Activated T-cell treated with anti-CD3 and anti-CD28 coated beads for 1 hour (primary cell): ENCODE measurements around the gene FSTL4.

Experiments used
- DNase-seq: peaks from one replicate; pipeline ENCODE4 v3.0.0-alpha.2; 2020; ENCODE audit warnings: low read depth

Gene FSTL4

DNA sequence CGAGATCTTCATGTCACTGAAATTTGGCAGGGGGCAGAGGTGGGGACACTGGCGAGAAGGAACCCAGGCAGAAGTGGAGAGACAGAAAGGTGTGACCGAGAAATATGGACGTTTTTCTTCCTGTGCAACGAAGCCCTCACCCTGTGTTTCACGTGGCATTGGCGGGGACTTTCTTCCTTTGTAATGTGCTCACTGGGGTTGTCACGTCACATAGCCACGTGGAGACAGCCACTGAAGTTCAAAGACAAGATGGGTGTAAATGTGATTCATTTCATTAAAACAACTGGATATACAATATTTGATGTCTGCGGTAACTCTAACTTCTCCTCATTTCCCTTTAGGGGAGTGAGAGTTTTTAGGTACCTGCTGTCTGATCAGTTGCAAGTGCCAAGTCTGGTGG, 225.7 kb downstream of the FSTL4 start:
- DNase-seq = no peak

DNA sequence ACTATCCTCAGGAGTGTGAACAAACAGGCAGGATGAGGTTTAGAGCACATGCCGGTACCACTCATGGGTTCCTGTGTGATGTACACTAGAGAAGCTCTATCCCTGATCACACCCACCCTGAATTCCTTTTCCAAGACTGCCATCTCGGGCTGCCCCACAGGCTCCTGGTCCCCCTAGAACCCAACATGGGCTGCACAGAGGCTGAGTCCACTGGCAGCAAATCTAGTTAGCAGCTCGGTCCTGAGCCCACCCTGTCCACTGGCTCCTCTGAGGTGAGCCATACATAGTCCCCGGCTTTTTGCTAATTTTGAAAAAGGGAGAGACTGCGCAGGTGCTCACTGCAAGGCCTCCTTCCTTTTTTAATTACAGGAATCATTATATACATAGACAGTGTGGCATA, 227.0 kb downstream of the FSTL4 start:
- DNase-seq = no peak

DNA sequence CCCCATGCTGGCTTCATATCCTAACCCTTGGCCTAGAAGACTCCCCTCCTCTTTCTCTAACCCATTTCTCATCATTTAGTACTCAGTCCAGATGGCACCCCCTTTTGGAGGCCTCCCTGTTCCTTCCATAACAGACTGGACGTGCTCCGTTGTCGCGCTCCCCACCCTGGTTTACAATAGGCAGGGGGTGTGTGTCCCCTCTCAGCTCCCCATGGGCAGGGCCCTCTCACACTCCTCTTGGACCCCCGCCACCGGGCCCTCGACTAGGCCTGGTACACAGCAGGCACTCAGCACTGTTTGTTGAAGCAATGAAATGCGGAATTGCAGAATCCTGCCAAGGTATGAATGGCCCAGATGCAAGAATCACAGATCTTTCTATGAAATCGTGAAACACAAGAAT, 227.4 kb downstream of the FSTL4 start:
- DNase-seq = no peak

DNA sequence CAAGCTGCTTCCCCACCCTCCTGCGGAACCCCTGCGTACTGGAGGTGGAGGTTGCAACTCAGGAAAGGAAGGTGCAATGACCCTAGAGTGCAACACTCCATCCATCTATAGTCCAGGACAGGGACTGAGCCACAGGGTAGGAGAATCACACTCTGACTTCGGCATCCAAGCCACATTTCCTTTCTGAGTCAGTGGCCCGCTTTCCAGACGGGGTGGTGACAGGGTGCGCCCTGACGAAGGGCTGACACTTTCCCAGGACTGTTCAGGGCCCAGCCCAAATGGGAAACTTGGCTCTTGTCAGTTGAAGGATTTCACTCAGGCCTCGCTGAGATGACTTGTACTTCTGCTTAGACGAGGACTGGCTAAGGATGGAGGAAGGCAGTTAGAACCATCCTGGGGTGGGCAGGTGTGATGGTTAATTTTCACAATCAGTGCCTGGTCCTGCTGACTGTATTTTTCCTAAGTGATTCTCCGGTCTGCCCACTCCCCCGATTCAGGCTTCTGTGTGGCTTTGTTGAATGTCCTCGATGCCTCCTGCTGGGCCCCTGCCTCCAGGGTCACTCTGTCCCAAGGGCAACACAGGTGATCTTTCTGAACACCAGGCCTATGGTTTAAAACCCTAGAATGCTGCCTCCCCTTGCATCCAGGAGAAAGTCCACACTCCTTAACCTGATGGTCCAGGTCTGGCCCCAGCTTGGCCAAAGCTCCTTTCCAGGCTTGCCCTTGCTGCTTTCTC, 228.1 kb downstream of the FSTL4 start:
- DNase-seq = no peak

DNA sequence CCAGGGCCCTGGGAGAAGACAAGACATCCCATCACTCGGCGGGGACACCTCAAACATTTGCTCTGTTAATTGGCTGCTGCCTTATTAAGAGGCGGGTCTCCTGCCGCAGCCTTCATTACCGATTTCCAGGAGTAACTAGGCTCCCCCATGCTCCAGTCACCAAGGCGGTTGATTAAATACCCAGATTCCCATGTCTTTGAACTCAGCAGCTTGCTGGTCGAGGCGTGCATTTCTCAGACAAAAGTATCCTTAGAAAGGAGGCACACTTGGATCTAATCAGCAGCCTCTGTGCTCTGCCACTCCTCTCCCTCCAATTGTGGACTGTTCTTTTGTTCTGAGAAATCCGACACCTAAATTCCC, 228.8 kb downstream of the FSTL4 start:
- no peak for DNase-seq

DNA sequence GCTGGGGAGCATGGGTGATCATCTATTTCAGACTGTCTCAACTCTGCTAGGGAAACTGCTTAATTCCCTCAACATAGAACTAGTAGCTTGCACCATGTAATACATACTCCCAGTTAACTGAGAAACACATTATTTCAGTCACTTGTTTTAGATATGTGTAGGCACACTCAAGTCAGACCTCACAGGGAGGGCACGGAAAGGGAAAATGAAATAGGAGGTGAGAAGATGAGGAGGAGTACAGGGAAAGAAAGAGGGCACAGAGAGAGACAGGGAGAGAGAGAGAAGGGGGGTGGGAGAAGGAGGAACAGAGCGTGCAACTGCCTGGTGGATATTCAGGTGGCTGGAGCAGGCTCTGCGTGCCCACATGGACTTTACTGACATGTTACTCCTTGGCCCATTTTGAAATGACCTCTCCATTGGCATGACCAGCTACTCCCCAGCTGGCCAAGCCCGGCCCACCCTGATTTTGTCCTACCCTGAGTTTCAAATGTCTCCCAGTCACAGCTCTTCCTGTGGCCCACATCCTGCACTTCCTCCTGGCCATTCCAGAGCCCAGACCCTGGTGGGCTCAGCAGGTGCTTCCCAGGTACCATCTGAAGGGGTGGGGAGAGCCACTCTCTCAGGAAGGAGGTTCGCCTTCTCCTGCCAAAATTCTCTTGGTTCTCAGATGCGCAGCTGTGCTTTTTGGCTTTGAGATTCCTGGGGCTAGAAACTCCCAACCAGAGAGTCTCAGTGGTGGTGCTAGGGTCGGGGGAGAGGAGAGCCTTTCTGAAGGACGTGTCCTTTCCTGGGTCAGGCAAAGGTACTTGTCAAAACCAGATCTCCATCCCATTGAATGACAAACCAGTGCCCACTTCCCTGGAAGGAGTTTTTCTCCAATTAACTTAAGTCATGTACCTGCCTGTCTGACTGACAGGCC, 229.4 kb downstream of the FSTL4 start:
- no peak for DNase-seq

DNA sequence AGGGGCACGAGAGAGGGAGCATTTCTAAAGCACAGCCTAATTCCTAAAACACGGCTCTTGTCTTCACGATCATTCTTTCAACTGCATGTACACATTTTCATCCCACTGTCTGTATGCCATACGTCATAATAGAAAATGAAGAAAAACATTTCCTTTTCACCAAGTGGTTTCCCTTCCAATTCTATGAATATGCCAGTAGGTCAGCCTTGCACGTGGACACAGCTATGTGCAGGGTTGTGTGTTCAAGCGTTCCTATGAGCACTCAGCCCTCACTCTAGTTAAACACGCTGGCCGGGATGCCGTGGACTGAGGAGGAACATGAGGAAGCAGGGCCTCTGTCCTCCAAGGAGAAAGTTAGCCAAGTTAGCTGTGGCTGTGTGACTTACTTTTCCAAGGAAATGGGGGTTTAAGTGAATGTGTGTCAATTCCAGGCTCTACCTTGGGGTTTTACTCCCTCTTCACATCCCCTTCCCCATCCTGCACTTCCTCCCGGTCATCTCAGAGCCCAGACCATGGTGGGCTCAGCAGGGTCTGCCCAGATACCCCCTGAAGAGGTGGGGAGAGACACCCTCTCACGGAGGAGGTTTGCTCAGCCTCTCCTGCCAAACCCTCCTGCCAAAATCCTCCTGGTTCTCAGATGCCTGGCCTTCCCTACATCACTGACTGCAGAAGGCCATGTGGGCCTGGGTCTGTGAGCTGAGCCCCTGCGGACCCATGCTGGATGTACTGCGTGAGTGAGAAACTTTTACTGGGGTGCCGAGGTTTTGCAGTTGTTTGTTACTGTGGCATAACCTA, 230.6 kb downstream of the FSTL4 start:
- DNase-seq = no peak

DNA sequence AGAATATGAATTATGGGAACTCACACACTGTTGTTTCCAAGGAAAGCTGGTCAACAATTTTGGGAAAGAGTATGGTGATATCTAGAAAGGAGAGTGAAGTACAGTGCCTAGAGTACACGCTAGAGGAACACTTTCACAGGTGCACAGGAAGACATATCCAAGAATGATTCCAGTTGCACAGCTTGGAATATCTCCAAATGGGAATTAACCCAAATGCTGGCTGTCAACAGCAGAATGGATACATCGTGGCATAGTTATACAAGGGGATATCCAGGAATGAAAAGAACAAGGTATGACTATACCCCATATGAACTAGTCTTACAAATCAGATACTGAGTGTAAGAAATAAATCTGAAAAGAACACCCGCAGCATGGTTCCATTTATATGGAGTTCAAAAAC, 231.3 kb downstream of the FSTL4 start:
- no peak for DNase-seq

DNA sequence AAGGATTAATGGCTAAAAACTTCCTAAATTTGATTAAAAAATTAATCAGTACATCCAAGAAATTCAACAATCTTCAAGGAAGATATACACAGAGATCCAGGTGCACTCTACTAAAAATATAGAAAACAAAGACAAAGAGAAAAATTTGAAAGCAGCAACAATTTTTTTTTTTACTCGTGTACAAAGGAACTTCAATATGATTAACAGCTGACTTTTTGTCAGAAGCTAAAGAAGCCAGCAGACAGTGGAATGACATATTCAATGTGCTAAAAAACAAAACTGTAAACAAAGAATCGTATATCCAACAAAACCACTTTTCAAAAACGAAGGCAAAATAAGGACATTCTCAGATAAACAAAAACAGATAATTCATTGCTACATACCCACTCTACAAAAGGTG, 234.6 kb downstream of the FSTL4 start:
- no peak for DNase-seq

DNA sequence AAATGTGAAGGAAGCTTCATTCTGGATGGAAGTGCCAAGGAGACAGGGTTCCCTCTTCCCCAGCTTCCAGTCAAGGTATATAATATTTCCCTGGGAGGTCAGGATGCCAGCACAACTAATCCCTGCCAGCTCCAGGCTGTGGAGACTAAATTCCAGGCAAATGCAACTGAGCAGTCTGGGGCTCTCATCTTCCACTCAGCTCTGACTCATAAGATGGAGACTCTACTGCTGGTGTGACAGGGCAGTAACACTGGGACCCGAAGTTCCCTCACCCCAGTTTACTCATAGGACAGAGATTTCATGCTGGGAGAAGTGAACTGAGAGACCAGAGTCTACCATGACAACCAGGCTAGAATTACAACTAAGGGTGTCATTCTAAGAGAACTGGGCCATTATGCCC, 235.4 kb downstream of the FSTL4 start:
- no peak for DNase-seq

DNA sequence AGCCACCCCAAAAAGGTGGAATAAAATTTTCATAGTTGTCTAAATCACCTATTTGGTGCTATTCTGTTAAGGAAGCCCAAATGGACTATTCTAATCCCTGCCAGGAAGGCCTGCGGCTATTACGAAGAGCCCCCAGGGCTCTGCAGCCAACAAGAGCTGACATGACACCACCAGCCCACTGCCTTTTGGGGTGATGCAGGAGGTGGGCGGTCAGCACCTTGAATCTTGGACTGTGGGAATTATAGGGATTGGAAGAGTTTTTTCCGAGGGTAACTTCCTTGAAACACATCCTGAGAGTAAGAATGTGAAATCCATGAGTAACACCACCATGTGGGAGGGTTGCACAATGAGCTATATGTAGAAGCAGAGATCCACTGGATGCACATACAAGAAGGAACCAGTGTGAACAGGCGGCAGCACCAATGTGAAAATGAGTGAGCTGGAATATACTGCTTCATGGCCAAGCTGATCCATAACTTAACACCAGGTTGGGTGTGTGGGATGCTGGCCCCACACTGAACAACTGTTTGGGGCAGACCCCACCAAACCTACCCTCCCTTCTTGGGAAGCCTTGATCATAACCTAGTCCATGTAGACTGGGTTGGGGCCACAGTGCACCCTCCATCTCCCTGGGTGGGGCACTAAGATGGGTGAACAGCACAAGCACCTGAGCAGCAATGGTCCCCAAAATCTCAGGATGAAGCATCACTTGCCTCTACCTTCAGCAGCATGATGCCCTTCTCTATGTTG, 239.0 kb downstream of the FSTL4 start:
- DNase-seq = no peak

DNA sequence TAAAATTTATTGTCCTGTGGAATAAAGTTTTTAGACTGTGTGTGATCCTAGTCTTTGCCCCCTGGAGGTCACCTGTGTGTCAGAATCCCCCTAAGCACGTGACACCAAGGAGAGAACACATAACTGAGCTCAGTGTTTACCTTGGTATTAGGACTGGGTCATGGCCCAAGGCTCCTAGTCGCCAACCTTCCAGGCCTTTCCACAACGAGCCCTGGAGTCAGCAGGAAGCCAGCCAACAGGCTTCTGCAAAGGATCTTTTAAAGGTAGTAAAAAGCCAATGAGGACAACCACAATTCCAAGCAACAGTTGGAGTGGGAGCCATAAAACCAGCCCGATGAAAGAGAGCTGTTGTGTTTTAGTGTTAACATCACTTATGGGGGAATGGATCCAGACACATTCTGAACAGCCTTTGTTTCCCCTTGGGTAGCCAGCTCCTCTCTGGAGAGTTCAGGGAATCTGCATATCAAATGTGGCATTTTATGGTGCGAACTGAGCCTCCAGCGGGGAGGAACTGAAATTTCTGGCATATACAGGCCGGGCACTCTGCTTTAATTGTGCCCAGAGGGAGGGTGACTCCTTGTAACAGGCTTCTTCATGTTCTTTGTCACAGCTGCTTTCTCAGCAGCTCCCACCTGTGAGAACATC, 239.9 kb downstream of the FSTL4 start:
- DNase-seq = no peak

DNA sequence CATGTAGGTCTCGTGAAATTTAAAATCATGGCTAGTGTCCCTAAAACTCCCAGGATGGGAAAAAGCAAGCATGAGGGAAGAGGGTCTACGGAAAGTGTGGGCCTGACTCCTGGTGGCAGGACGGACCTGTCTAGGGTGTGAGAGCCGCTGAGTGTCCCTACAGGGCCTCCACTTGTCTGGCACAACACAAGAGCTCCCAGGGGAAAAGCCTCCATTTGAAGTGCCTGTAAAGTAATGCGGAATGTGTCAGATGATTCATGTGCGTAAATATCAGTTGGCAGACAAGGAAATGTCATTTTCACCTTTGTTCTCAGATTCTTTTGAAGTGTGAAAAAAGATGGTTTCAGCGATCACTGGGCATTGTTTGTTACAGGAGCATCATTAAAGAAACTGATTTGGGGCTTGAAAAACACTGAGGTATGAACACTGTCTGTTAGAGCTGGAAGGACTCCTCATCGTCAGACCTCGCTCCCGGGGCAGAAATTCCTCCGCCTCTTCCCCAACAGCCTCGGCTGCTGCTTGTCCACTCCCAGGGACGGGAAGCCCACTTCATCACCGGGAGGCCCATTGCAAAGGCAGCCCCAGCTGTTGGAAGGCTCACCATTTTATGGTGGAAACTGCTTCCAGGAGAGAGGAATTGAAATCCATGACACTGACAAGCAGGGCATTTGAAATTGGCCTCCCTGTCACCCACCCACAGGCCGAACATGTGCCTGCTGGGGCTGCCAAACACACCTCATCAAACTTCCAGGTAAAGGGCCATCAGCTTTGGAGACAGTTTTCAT, 240.8 kb downstream of the FSTL4 start:
- no peak for DNase-seq

DNA sequence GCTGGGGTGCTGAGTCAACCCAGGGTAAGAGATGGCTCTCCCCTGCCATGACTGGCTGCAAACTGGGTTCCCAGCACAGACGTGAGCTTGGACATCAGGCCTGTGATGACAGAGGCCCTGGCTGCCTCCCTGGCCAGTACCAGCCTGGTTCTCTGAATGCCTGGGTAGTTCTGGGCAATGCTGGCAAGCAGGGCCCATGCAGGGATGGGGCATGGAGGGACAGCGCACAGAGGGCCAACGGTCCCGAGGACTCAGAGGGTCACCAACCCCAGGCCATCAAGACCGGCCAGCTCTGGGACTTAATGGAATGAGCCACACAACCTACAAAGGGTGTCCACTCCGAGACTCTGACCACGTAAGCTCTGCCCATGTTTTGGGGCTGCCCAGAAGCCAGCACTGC, 241.4 kb downstream of the FSTL4 start:
- no peak for DNase-seq

DNA sequence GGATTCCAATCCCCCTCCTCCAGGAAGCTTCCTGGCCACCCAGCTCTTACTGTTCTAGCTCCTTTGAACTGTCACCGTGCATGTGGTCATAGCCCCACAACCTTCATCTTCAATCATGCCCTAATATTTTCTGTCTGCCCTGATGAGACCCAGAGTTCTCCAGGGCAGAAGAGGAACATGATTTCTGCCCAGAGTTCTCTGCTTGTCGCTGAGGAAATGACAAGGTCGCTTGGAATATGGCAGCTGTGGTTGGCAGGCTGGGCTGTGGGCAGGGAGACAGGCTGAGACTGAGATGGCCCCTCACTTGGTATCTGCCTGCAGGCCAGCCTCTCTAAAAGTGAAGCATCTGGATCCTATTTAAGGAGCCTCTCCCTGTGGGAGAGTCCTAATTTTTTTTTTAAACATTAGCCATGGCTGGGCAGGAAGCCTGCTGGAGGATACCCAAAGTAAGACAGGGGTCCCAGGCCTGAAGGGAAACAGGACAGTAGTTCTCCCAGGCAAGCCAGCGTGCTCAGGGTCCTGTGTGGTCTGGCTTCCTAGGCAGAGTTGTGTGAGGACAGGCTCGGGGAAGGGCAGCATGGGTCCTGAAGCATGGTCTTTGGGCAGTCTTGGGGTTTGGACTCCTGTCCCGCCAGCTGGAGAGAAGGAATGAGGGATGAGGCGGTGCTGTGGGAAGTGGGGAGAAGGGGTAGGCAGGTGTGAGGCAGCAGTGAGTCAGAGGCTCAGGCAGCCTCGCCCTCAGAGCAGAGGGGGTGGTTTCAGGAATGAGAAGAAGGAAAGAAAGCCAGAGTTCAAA, 242.1 kb downstream of the FSTL4 start:
- no peak for DNase-seq

DNA sequence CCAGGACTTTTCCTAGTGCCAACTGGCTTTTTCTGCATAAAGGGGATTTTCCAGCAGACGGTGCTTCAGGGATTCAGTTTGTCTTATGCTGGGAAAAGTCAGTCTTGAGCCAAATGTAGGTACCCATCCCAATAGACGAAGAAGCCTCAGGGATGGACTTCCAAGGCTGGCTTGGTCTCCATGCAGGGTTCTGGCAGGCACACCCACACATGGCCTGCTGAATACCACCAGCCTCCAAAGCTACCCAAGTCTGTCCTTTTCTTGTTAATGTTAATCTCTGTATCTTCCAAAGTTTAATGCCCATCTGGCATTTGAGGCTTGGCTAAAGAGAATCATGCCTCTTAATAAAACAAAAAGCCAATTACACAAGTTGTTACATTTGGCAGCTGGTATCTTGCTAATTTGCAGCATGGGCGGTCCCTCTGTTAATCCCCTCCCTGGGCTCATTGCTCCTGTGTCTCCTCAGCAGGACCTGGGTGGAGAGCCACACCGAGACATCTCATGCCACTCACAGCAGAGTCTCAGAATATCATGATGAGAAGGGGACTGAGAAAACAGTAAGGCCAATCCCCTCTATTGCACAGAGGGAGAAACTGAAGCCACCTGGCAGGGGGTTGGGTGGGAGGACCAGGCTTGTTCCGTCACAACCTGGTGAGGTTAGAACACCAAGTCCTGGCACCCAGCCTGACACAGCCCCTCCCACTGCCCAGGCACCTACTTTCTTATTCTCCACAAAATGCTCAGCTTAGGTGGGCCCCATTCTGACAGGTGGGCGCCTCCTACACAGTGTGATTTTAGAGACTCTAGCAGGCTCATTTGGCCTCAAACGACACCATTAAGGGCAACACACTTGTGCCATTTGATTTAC, 243.2 kb downstream of the FSTL4 start:
- no peak for DNase-seq

DNA sequence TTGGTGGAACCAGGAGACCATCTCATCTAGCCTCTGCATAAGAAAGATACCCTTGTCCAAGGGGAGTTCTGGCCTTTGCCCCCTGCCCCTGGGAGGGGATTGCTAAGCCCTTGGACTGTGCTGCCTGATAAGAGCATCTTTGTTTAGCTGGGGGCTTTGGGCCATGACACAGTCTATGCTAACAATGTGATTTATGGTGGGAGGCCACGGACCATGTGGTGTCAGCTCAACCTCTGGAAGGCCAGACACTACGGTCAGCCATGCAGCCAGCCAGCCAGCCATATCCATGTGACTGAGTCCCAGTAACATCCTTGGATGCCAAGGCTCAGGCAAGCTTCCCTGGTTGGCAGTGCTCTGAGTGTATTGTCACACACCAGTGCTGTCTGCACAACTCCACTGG, 244.4 kb downstream of the FSTL4 start:
- DNase-seq = no peak

DNA sequence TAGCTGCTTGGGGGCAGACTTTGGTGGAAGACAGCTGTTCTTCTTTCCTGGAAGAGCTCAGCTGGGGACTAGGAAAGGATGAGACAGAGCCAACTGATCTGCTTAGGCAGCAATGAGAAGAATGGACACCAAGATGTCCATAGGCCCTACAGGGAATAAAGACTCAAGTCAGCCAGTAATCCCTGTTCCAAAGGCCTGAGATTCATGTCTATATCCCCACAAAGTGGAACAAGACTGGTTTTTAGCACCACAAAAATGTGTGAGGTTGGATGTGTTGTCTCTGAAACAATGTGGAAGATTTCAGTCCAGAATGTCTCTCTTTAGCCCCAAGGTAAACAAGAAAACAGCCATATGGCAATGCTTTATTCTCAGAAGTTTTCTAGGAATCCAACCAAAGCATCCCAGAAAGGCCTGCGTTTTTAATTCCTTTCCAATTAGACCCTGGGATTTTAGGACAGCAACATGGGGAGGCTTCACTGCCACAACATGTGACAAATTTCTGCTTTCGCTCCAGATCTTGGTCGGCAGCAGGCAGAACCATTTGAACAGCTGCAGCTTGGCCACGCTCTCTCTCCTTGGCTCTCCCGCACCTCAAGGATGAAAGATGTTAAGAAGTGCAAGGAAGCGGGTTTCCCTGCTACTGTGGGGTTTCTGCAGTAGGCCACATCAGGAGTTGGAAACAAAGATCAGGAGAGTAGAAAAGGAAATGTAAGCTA, 245.1 kb downstream of the FSTL4 start:
- no peak for DNase-seq
